Measurements from ENCODE around the gene FGF14.

FGF14 gene

GRCh38 chr13:101967781-101968180, 434.1 kb downstream of the FGF14 start:
- Histone ChIP-seq H3K36me3 (ENCODE audit: insufficient read depth, low read length) (no peaks in the 10 kb centered on the region), H3K4me1 (ENCODE audit: control insufficient read depth, insufficient read depth, low read length) (no peaks in the 10 kb centered on the region), H3K9ac (ENCODE audit: low read depth, low read length) (no peak overlapping the region), H3K4me2 (ENCODE audit: low read length) (no peak overlapping the region), H3K27me3 (ENCODE audit: control insufficient read depth, insufficient read depth, low read length) (peaks cover under 1% of the 10 kb centered on the region), H3K4me3 (ENCODE audit: low read length) (no peak overlapping the region), H3K9me3 (replicated peaks; ENCODE audit: low read length) (no peaks in the 10 kb centered on the region)

GRCh38 chr13:101967216-101967615, 434.6 kb downstream of the FGF14 start:
- Histone ChIP-seq H3K4me2 (ENCODE audit: low read length) (no peak overlapping the region), H3K9me3 (replicated peaks; ENCODE audit: low read length) (no peaks in the 10 kb centered on the region)

GRCh38 chr13:101965096-101965495, 436.8 kb downstream of the FGF14 start:
- H3K9ac ChIP-seq (ENCODE audit: low read depth, low read length): no peak overlapping the region
- no peak overlapping the region for H3K4me2 ChIP-seq (ENCODE audit: low read length)
- H3K27me3 ChIP-seq (ENCODE audit: control insufficient read depth, insufficient read depth, low read length): peaks cover 3% of the 10 kb centered on the region
- no peaks in the 10 kb centered on the region for H3K4me1 ChIP-seq (ENCODE audit: control insufficient read depth, insufficient read depth, low read length)
- H3K9me3 ChIP-seq (replicated peaks; ENCODE audit: low read length): no peaks in the 10 kb centered on the region
- H3K36me3 ChIP-seq (ENCODE audit: insufficient read depth, low read length): no peaks in the 10 kb centered on the region
- no peak overlapping the region for H3K4me3 ChIP-seq (ENCODE audit: low read length)

More at GRCh38 chr13:101967216-101967615, 434.6 kb downstream of the FGF14 start:
- H3K4me3 ChIP-seq (ENCODE audit: low read length): no peak overlapping the region
- H3K9ac ChIP-seq (ENCODE audit: low read depth, low read length): no peak overlapping the region
- no peaks in the 10 kb centered on the region for H3K36me3 ChIP-seq (ENCODE audit: insufficient read depth, low read length)
- peaks cover 3% of the 10 kb centered on the region for H3K27me3 ChIP-seq (ENCODE audit: control insufficient read depth, insufficient read depth, low read length)
- H3K4me1 ChIP-seq (ENCODE audit: control insufficient read depth, insufficient read depth, low read length): no peaks in the 10 kb centered on the region

- H3K4me1 ChIP-seq (ENCODE audit: control insufficient read depth, insufficient read depth, low read length): no peaks in the 10 kb centered on the region
- no peak overlapping the region for H3K4me2 ChIP-seq (ENCODE audit: low read length)
- peaks cover 3% of the 10 kb centered on the region for H3K27me3 ChIP-seq (ENCODE audit: control insufficient read depth, insufficient read depth, low read length)
- H3K9me3 ChIP-seq (replicated peaks; ENCODE audit: low read length): no peaks in the 10 kb centered on the region
- no peaks in the 10 kb centered on the region for H3K36me3 ChIP-seq (ENCODE audit: insufficient read depth, low read length)
- no peak overlapping the region for H3K9ac ChIP-seq (ENCODE audit: low read depth, low read length)
- H3K4me3 ChIP-seq (ENCODE audit: low read length): no peak overlapping the region
Observed at GRCh38 chr13:101959016-101959415, 442.8 kb downstream of the FGF14 start.

GRCh38 chr13:101955764-101956163, 446.1 kb downstream of the FGF14 start:
- Histone ChIP-seq H3K27me3 (ENCODE audit: control insufficient read depth, insufficient read depth, low read length) (peaks cover 10% of the 10 kb centered on the region), H3K4me2 (ENCODE audit: low read length) (no peak overlapping the region), H3K36me3 (ENCODE audit: insufficient read depth, low read length) (no peaks in the 10 kb centered on the region), H3K9me3 (replicated peaks; ENCODE audit: low read length) (no peaks in the 10 kb centered on the region), H3K9ac (ENCODE audit: low read depth, low read length) (no peak overlapping the region), H3K4me1 (ENCODE audit: control insufficient read depth, insufficient read depth, low read length) (no peaks in the 10 kb centered on the region), H3K4me3 (ENCODE audit: low read length) (no peak overlapping the region)

- no peak overlapping the region for H3K9ac ChIP-seq (ENCODE audit: low read depth, low read length)
- H3K27me3 ChIP-seq (ENCODE audit: control insufficient read depth, insufficient read depth, low read length): peaks cover 22% of the 10 kb centered on the region
- H3K36me3 ChIP-seq (ENCODE audit: insufficient read depth, low read length): no peaks in the 10 kb centered on the region
- H3K4me2 ChIP-seq (ENCODE audit: low read length): no peak overlapping the region
- no peaks in the 10 kb centered on the region for H3K4me1 ChIP-seq (ENCODE audit: control insufficient read depth, insufficient read depth, low read length)
- H3K4me3 ChIP-seq (ENCODE audit: low read length): no peak overlapping the region
- no peaks in the 10 kb centered on the region for H3K9me3 ChIP-seq (replicated peaks; ENCODE audit: low read length)
Observed at GRCh38 chr13:101951114-101951513, 450.7 kb downstream of the FGF14 start.

GRCh38 chr13:101949681-101950080, 452.2 kb downstream of the FGF14 start:
- H3K9me3 ChIP-seq (replicated peaks; ENCODE audit: low read length): no peaks in the 10 kb centered on the region
- H3K9ac ChIP-seq (ENCODE audit: low read depth, low read length): no peak overlapping the region
- peaks cover 22% of the 10 kb centered on the region for H3K27me3 ChIP-seq (ENCODE audit: control insufficient read depth, insufficient read depth, low read length)
- no peak overlapping the region for H3K4me3 ChIP-seq (ENCODE audit: low read length)
- H3K36me3 ChIP-seq (ENCODE audit: insufficient read depth, low read length): no peaks in the 10 kb centered on the region
- no peak overlapping the region for H3K4me2 ChIP-seq (ENCODE audit: low read length)
- no peaks in the 10 kb centered on the region for H3K4me1 ChIP-seq (ENCODE audit: control insufficient read depth, insufficient read depth, low read length)

- no peak overlapping the region for H3K9ac ChIP-seq (ENCODE audit: low read depth, low read length)
- peaks cover 16% of the 10 kb centered on the region for H3K27me3 ChIP-seq (ENCODE audit: control insufficient read depth, insufficient read depth, low read length)
- H3K9me3 ChIP-seq (replicated peaks; ENCODE audit: low read length): no peaks in the 10 kb centered on the region
- no peak overlapping the region for H3K4me3 ChIP-seq (ENCODE audit: low read length)
- no peaks in the 10 kb centered on the region for H3K36me3 ChIP-seq (ENCODE audit: insufficient read depth, low read length)
- no peaks in the 10 kb centered on the region for H3K4me1 ChIP-seq (ENCODE audit: control insufficient read depth, insufficient read depth, low read length)
- no peak overlapping the region for H3K4me2 ChIP-seq (ENCODE audit: low read length)
Observed at GRCh38 chr13:101946401-101946800, 455.4 kb downstream of the FGF14 start.

- H3K36me3 ChIP-seq (ENCODE audit: insufficient read depth, low read length): no peaks in the 10 kb centered on the region
- H3K27me3 ChIP-seq (ENCODE audit: control insufficient read depth, insufficient read depth, low read length): peaks cover 21% of the 10 kb centered on the region
- no peak overlapping the region for H3K4me3 ChIP-seq (ENCODE audit: low read length)
- no peaks in the 10 kb centered on the region for H3K9me3 ChIP-seq (replicated peaks; ENCODE audit: low read length)
- H3K4me2 ChIP-seq (ENCODE audit: low read length): no peak overlapping the region
- H3K9ac ChIP-seq (ENCODE audit: low read depth, low read length): no peak overlapping the region
- no peaks in the 10 kb centered on the region for H3K4me1 ChIP-seq (ENCODE audit: control insufficient read depth, insufficient read depth, low read length)
Observed at GRCh38 chr13:101945435-101945834, 456.4 kb downstream of the FGF14 start.

- Histone ChIP-seq H3K36me3 (ENCODE audit: insufficient read depth, low read length) (no peaks in the 10 kb centered on the region), H3K9ac (ENCODE audit: low read depth, low read length) (no peak overlapping the region), H3K9me3 (replicated peaks; ENCODE audit: low read length) (no peaks in the 10 kb centered on the region), H3K4me3 (ENCODE audit: low read length) (no peak overlapping the region), H3K4me2 (ENCODE audit: low read length) (no peak overlapping the region), H3K4me1 (ENCODE audit: control insufficient read depth, insufficient read depth, low read length) (no peaks in the 10 kb centered on the region), H3K27me3 (ENCODE audit: control insufficient read depth, insufficient read depth, low read length) (peaks cover 25% of the 10 kb centered on the region)
Observed at GRCh38 chr13:101944521-101944920, 457.3 kb downstream of the FGF14 start.

GRCh38 chr13:101942535-101943157, 459.2 kb downstream of the FGF14 start:
- Histone ChIP-seq H3K9ac (ENCODE audit: low read depth, low read length) (no peak overlapping the region), H3K9me3 (replicated peaks; ENCODE audit: low read length) (no peaks in the 10 kb centered on the region), H3K36me3 (ENCODE audit: insufficient read depth, low read length) (no peaks in the 10 kb centered on the region), H3K4me3 (ENCODE audit: low read length) (no peak overlapping the region), H3K27me3 (ENCODE audit: control insufficient read depth, insufficient read depth, low read length) (peaks cover 34% of the 10 kb centered on the region), H3K4me2 (ENCODE audit: low read length) (no peak overlapping the region), H3K4me1 (ENCODE audit: control insufficient read depth, insufficient read depth, low read length) (no peaks in the 10 kb centered on the region)

GRCh38 chr13:101942038-101942437, 459.8 kb downstream of the FGF14 start:
- Histone ChIP-seq H3K36me3 (ENCODE audit: insufficient read depth, low read length) (no peaks in the 10 kb centered on the region), H3K4me1 (ENCODE audit: control insufficient read depth, insufficient read depth, low read length) (no peaks in the 10 kb centered on the region), H3K27me3 (ENCODE audit: control insufficient read depth, insufficient read depth, low read length) (peaks cover 38% of the 10 kb centered on the region), H3K9ac (ENCODE audit: low read depth, low read length) (no peak overlapping the region), H3K4me2 (ENCODE audit: low read length) (no peak overlapping the region), H3K4me3 (ENCODE audit: low read length) (no peak overlapping the region), H3K9me3 (replicated peaks; ENCODE audit: low read length) (no peaks in the 10 kb centered on the region)
